Glomerular endothelial cell (primary cell): ENCODE results near the gene THBS2. TPM values are rescaled to one million over a fixed set of nuclear protein-coding genes. Genes with fewer than 3 reads are reported as not detected.
"Not testable (repeated sequence)": the region's sequence is repeated elsewhere in the genome, so short reads cannot be mapped to it uniquely, and the experiment has no call there.

Experiments used
- DNase-seq: peaks from one replicate; pipeline ENCODE4 v3.0.0-alpha.2; 2011; ENCODE audit warnings: low read depth, low spot score; ENCODE audit errors: extremely low read depth
- total RNA-seq: library from RNA; depleted of rRNA; stranded (reverse); fragments of >200 nt; gene quantifications from 2 replicates; pipeline ENCODE4 v1.2.3, GENCODE V29; 2015

THBS2 gene
- total RNA-seq, 1 donor from 2014 or later: 11.1 TPM

GRCh38 chr6:169233181-169233580, 20.5 kb downstream of the THBS2 start:
- no peak for DNase-seq

- DNase-seq: no peak
These were observed 21.1 kb downstream of the THBS2 start for GRCh38 chr6:169232507-169232931.

GRCh38 chr6:169231790-169232506, 21.7 kb downstream of the THBS2 start:
- no peak for DNase-seq

GRCh38 chr6:169230946-169231789, 22.5 kb downstream of the THBS2 start:
- no peak for DNase-seq

GRCh38 chr6:169230322-169230665, 23.4 kb downstream of the THBS2 start:
- no peak for DNase-seq

- DNase-seq: no peak
These were observed 23.9 kb downstream of the THBS2 start for GRCh38 chr6:169229615-169230321.

GRCh38 chr6:169227116-169227515, 26.5 kb downstream of the THBS2 start:
- no peak for DNase-seq

GRCh38 chr6:169225887-169226286, 27.8 kb downstream of the THBS2 start:
- DNase-seq: no peak

GRCh38 chr6:169225131-169225576, 28.5 kb downstream of the THBS2 start:
- no peak for DNase-seq

GRCh38 chr6:169224716-169225115, 28.9 kb downstream of the THBS2 start:
- no peak for DNase-seq

GRCh38 chr6:169224185-169224695, 29.4 kb downstream of the THBS2 start:
- no peak for DNase-seq

- DNase-seq: no peak
These were observed 30.6 kb downstream of the THBS2 start for GRCh38 chr6:169223006-169223405.

GRCh38 chr6:169222126-169222525, 31.5 kb downstream of the THBS2 start:
- DNase-seq: no peak

GRCh38 chr6:169221264-169221663, 32.4 kb downstream of the THBS2 start:
- DNase-seq: no peak

- DNase-seq: no peak
These were observed 33.3 kb downstream of the THBS2 start for GRCh38 chr6:169220068-169220964.

- no peak for DNase-seq
These were observed 35.7 kb downstream of the THBS2 start for GRCh38 chr6:169217972-169218371.

- no peak for DNase-seq
These were observed 36.8 kb downstream of the THBS2 start for GRCh38 chr6:169216830-169217229.

- DNase-seq: no peak
These were observed 38.4 kb downstream of the THBS2 start for GRCh38 chr6:169215201-169215681.

- not testable (repeated sequence) for DNase-seq
These were observed 38.9 kb downstream of the THBS2 start for GRCh38 chr6:169214789-169215188.
